Heart left ventricle (tissue), 13 donors: ENCODE results near the gene SIL1.

Experiments used
- POLR2A ChIP-seq, 2 donors: fragments of 450-650 bp; IDR thresholded peaks; one replicate each; pipeline ENCODE4 v1.6.1; 2017; ENCODE audit warnings: antibody characterized with exemption in 2 of 2, mild to moderate bottlenecking in 2 of 2, moderate library complexity in 2 of 2
- TF ChIP-seq, protein P1 (sequence below), 12 donors: fragments of 200-600 bp; sonication (generic) in 4 of 12; IDR thresholded peaks; one replicate each; pipeline versions ENCODE4 v1.5.0 to v1.8.0; 2018 to 2022; ENCODE audit warnings: antibody characterized with exemption in 12 of 12, mild to moderate bottlenecking in 5 of 12
- donor health status: ischemic (EF 13 %, LVEDD 7.1; RV severe dilation, severe dysfunction).
- donor health status: DM: no; HTN: yes; CAD: no.
- donor health status: DM: no; HTN: no; CAD: no.
- donor health status: ischemic (EF 25% LVEDD 6.9; RV normal size, moderate dysfunction).
- donor health status: ischemic (EF 25% LVEDD 5.7; RV mildly dilated, moderate dysfunction).
- donor health status: ischemic (EF 35%, LVEDD 5.7; RV mildly dilated, moderate dysfunction).
- donor health status: nonischemic (EF 11% LVEDD 7.7; RV severe dilation, severe dysfunction).
- donor health status: DM: yes; HTN: yes; CAD: no.
- donor health status: PGD.
- donor health status: ischemic (EF 29% LVEDD 5.4; RV normal size, mild dysfunction).
- donor health status: nonischemic (EF 23%, LVEDD 6.1; RV moderate dilation, normal function).

DNA sequence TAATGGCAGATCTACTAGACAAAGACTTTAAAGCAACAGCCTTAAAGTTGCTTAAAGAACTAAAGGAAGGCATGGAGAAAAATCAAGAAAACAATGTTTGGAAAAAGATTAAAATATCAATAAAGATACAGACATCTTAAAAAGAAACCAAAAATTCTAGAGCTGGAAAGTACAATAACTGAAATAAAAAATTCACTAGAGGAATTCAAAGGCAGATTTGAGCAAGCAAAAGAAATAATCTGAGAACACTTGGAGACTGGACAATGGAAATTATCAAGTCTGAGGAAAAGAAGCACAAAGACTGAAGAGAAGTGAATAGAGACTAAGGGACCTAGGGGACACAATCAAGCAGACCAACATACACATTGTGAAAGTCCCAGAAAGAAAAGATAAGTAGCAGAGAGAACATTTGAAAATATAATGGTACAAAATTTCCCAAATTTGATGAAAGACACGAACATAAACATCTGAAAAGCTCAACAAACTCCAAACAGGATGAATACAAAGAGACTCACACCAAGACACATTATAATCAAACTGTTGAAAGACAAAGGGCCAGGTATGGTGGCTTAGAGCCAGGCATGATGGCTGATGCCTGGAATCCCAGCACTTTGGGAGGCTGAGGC lies 26.3 kb downstream of the SIL1 start:
- TF ChIP-seq, protein P1, sequence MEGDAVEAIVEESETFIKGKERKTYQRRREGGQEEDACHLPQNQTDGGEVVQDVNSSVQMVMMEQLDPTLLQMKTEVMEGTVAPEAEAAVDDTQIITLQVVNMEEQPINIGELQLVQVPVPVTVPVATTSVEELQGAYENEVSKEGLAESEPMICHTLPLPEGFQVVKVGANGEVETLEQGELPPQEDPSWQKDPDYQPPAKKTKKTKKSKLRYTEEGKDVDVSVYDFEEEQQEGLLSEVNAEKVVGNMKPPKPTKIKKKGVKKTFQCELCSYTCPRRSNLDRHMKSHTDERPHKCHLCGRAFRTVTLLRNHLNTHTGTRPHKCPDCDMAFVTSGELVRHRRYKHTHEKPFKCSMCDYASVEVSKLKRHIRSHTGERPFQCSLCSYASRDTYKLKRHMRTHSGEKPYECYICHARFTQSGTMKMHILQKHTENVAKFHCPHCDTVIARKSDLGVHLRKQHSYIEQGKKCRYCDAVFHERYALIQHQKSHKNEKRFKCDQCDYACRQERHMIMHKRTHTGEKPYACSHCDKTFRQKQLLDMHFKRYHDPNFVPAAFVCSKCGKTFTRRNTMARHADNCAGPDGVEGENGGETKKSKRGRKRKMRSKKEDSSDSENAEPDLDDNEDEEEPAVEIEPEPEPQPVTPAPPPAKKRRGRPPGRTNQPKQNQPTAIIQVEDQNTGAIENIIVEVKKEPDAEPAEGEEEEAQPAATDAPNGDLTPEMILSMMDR (IDR thresholded peaks at IDR 0.05), result no peak
- no peak for TF ChIP-seq POLR2A (IDR thresholded peaks at IDR 0.05)
